GM18526 (cell line): ENCODE results near the gene PGLYRP2.

Experiments
- POLR2A ChIP-seq: IDR thresholded peaks from 3 replicates; pipeline ENCODE4 v1.6.1; 2011; ENCODE audit not compliant: insufficient read length; ENCODE audit errors: extremely low read depth

PGLYRP2 gene

GRCh38 chr19:15428956-15429824 is 50.1 kb downstream of the PGLYRP2 start:
- no peak for TF ChIP-seq POLR2A

GRCh38 chr19:15427991-15428471 is 51.3 kb downstream of the PGLYRP2 start:
- TF ChIP-seq POLR2A, result no peak

- no peak for TF ChIP-seq POLR2A
Observed at GRCh38 chr19:15427350-15427700, 52.0 kb downstream of the PGLYRP2 start.

GRCh38 chr19:15426485-15427349 is 52.6 kb downstream of the PGLYRP2 start:
- no peak for TF ChIP-seq POLR2A

DNA sequence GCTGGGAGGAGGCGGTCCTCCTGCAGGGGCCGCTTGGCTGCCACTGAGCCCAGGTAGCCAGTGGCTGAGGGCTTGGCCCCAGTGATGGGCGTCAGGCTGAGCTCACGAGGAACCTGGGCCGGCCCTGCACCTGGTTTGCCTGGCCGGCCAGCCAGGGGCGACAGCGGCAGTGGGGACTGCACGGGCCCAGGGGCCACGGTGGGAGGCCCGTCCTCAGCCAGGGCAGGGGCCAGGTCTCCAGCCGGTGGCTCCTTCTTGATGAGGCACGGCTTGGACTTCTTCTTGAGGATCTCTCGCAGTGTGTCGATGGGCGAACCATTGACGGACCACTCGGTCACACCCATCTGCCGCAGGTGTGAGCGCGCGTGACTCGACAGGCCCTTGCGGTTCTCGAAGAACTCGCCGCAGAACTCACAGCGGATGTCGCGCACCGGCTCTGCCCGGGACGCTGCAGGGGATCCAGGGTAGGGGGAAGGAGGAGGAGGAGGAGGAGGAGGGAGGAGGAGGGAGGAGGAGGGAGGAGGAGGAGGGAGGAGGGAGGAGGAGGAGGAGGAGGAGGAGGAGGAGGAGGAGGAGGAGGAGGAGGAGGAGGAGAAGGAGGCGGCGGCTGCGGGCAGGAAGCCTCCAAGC is 53.9 kb downstream of the PGLYRP2 start:
- TF ChIP-seq POLR2A, result no peak

DNA sequence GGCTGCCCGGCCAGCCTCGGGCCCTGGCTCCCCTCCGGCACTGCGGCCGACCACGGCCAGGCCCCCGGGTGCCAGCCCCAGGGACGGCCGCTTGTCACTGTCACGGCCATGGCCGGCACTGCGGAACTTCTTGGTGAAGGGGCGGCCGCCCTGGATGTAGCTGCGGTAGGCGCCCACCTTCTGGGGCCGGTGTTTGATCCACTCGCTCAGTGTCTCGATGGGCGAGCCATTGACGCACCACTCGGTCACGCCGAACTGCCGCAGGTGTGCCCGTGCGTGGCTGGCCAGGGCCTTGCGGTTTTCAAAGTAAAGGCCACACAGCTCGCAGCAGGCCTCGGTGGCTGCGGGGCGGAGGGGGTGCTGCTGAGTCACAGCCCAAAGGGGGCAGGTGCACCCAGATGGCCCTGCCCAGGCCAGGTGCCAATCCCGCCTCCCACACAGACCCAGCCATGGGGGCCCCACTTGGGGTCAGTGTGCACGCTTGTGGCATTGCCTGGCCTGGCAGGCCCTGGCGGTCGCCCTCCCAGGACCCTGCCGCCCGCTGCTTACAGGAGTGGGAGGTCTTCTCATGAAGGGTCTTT is 54.5 kb downstream of the PGLYRP2 start:
- no peak for TF ChIP-seq POLR2A

DNA sequence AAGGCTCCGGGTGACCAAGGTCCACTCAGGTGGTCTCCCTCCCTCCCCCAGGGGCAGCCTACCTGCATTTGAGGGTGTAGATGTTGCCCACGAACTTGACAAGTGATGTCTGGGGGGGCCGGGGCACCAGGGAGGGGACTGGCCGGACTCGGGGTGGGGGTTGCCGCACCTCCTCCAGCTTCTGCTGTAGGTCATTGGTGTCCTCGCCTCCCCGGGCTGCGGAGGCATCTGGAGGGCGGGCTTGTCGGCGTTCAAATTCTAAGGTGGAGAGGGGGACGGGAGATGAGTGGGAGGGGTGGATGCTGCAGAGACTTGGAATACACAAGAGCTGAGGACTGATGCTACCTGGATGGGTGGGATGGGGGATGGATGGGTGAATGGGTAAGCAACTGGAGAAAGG is 55.2 kb downstream of the PGLYRP2 start:
- TF ChIP-seq POLR2A, result no peak

GRCh38 chr19:15423130-15423529 is 56.2 kb downstream of the PGLYRP2 start:
- TF ChIP-seq POLR2A, result no peak

- TF ChIP-seq POLR2A, result no peak
Observed at GRCh38 chr19:15422296-15423075, 56.8 kb downstream of the PGLYRP2 start.

GRCh38 chr19:15421721-15422260 is 57.5 kb downstream of the PGLYRP2 start:
- TF ChIP-seq POLR2A, result no peak

DNA sequence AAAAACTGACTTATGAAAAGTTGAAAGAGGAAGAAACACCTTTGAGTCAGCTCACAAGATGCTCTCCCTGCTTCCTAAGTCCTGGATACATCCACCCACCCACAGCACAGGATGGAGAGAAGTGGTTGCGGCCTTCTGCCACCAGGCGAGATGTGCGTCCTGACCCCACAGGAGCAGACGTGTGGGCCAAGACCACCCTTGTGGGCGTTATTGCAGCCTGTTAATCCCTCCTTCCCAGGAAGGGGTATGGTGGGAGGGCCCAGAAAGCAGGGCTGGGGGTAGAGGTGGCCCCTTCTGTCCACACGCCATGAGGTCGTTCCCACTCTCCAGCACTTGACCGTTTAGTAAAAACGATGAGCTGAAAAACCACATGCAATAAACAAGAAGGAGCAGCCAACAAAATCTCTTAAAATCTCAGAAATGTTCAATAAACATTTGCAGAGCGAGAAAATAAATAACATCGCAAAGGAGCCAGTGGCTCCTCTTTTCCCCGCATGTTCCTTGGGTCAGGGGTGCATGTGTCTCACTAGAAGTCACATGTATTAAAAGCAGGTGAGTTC is 58.1 kb downstream of the PGLYRP2 start:
- TF ChIP-seq POLR2A, result no peak

- TF ChIP-seq POLR2A, result no peak
Observed at GRCh38 chr19:15419413-15420025, 59.8 kb downstream of the PGLYRP2 start.
